ENCODE results near the gene NYAP1.

NYAP1 gene

DNA sequence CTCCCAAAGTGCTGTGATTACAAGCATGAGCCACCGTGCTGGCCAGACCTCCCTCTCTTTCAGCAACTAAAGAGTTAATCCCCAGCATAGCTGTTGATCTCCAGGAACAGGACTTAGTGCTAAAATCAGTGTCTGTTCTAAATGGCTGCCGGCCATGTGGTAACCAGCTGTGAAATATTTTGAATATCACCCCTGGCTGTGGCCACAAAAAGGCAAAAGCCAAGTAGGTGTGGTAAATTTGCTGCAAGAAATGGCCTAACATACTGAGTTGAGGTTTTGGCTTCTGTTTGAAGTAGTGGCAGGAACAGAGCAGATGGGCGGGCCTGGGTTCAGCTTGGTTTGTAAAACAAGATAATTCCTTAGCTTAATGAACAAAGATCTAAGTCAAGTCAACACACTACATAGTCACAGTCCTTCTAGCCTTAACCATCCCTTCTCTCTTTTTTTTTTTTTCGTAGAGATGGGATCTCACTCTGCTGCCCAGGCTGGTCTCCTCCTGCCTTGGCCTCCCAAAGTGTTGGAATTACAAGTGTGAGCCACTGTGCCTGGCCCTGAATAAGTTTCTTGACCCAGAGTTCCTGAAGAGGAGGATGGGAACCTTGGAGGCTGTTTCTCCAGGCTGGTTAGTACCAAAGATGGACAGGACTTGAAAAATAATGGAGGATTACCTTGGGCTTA, 32.5 kb downstream of the NYAP1 start:
- Histone ChIP-seq H3K36me3 (ENCODE audit: low read length) (no peaks in the 10 kb centered on the region), H3K4me3 (ENCODE audit: insufficient read depth, low read length, poor library complexity, severe bottlenecking) (no peak overlapping the region), H3K9me2 (replicated peaks; ENCODE audit: insufficient read depth, low read length) (no peaks in the 10 kb centered on the region), H3F3A (ENCODE audit: insufficient read depth) (no peaks in the 10 kb centered on the region), H3K9me3 (ENCODE audit: insufficient read depth, low read length) (no peaks in the 10 kb centered on the region), H3K27ac (ENCODE audit: low read depth, low read length) (no peak overlapping the region), H3K9ac (ENCODE audit: low read length) (no peak overlapping the region), H3K79me2 (ENCODE audit: insufficient read depth, low read length) (no peaks in the 10 kb centered on the region), H2AFZ (ENCODE audit: low read depth, low read length, severe bottlenecking) (no peak overlapping the region), H3K4me2 (ENCODE audit: low read depth, low read length, poor library complexity, severe bottlenecking) (no peak overlapping the region), H4K20me1 (ENCODE audit: low read depth, low read length) (no peaks in the 10 kb centered on the region), H3K27me3 (ENCODE audit: low read length) (no peaks in the 10 kb centered on the region)
- TF ChIP-seq EZH2phosphoT487 (conservative IDR thresholded peaks at IDR 0.05; ENCODE audit: low read length): no peak
- TF ChIP-seq, protein P1, sequence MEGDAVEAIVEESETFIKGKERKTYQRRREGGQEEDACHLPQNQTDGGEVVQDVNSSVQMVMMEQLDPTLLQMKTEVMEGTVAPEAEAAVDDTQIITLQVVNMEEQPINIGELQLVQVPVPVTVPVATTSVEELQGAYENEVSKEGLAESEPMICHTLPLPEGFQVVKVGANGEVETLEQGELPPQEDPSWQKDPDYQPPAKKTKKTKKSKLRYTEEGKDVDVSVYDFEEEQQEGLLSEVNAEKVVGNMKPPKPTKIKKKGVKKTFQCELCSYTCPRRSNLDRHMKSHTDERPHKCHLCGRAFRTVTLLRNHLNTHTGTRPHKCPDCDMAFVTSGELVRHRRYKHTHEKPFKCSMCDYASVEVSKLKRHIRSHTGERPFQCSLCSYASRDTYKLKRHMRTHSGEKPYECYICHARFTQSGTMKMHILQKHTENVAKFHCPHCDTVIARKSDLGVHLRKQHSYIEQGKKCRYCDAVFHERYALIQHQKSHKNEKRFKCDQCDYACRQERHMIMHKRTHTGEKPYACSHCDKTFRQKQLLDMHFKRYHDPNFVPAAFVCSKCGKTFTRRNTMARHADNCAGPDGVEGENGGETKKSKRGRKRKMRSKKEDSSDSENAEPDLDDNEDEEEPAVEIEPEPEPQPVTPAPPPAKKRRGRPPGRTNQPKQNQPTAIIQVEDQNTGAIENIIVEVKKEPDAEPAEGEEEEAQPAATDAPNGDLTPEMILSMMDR (IDR thresholded peaks at IDR 0.05; ENCODE audit: insufficient read depth, low read length, poor library complexity, severe bottlenecking): no peak

DNA sequence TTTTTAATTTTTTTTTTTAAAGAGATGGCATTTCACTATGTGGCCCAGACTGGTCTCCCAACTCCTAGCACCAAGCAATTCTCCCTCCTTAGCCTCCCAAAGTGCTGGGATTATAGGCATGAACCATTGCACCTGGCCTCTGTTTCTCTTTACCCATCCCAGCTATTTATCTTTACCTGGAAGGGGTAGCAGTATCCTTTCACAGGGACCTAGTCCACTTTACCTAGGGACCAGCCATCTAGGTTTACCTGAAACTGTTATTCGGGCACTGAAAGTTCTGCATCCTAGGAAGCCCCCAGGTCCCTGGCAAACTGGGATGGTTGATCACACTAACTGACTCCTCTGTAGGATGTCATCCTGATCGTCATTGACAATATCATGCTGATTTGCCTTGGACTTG, 33.6 kb downstream of the NYAP1 start:
- Histone ChIP-seq H3K4me3 (ENCODE audit: insufficient read depth, low read length, poor library complexity, severe bottlenecking) (no peak overlapping the region), H3K27me3 (ENCODE audit: low read length) (no peaks in the 10 kb centered on the region), H3K4me2 (ENCODE audit: low read depth, low read length, poor library complexity, severe bottlenecking) (no peak overlapping the region), H3F3A (ENCODE audit: insufficient read depth) (no peaks in the 10 kb centered on the region), H3K36me3 (ENCODE audit: low read length) (no peaks in the 10 kb centered on the region), H3K9ac (ENCODE audit: low read length) (no peak overlapping the region), H3K27ac (ENCODE audit: low read depth, low read length) (no peak overlapping the region), H3K79me2 (ENCODE audit: insufficient read depth, low read length) (no peaks in the 10 kb centered on the region), H2AFZ (ENCODE audit: low read depth, low read length, severe bottlenecking) (no peak overlapping the region), H3K9me3 (ENCODE audit: insufficient read depth, low read length) (no peaks in the 10 kb centered on the region), H4K20me1 (ENCODE audit: low read depth, low read length) (no peaks in the 10 kb centered on the region), H3K9me2 (replicated peaks; ENCODE audit: insufficient read depth, low read length) (no peaks in the 10 kb centered on the region)
- no peak for TF ChIP-seq EZH2phosphoT487 (conservative IDR thresholded peaks at IDR 0.05; ENCODE audit: low read length)
- TF ChIP-seq, protein P1 (IDR thresholded peaks at IDR 0.05; ENCODE audit: insufficient read depth, low read length, poor library complexity, severe bottlenecking): no peak

DNA sequence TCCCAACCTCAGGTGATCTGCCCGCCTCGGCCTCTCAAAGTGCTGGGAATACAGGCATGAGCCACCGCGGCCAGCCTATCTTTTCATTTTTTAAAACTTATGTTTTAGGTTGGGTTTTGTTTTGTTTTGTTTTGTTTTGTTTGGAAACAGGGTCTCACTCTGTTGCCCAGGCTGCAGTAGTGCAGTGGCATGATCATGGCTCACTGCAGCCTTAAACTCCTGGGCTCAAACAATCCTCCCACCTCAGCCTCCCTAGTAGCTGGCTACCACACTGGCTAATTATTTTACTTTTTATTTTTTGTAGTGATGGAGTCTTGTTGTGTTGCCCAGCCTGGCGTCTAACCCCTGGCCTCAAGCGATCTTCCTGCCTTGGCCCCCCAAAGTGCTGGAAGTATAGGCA, 35.9 kb downstream of the NYAP1 start:
- H3K79me2 ChIP-seq (ENCODE audit: insufficient read depth, low read length): no peaks in the 10 kb centered on the region
- H3F3A ChIP-seq (ENCODE audit: insufficient read depth): no peaks in the 10 kb centered on the region
- H4K20me1 ChIP-seq (ENCODE audit: low read depth, low read length): no peaks in the 10 kb centered on the region
- no peaks in the 10 kb centered on the region for H3K9me3 ChIP-seq (ENCODE audit: insufficient read depth, low read length)
- no peaks in the 10 kb centered on the region for H3K36me3 ChIP-seq (ENCODE audit: low read length)
- no peak overlapping the region for H3K4me3 ChIP-seq (ENCODE audit: insufficient read depth, low read length, poor library complexity, severe bottlenecking)
- no peak overlapping the region for H3K9ac ChIP-seq (ENCODE audit: low read length)
- H3K4me2 ChIP-seq (ENCODE audit: low read depth, low read length, poor library complexity, severe bottlenecking): no peak overlapping the region
- TF ChIP-seq EZH2phosphoT487 (conservative IDR thresholded peaks at IDR 0.05; ENCODE audit: low read length): no peak
- TF ChIP-seq, protein P1 (IDR thresholded peaks at IDR 0.05; ENCODE audit: insufficient read depth, low read length, poor library complexity, severe bottlenecking): no peak
- H3K27me3 ChIP-seq (ENCODE audit: low read length): no peaks in the 10 kb centered on the region
- H3K27ac ChIP-seq (ENCODE audit: low read depth, low read length): no peak overlapping the region
- H2AFZ ChIP-seq (ENCODE audit: low read depth, low read length, severe bottlenecking): no peak overlapping the region
- no peaks in the 10 kb centered on the region for H3K9me2 ChIP-seq (replicated peaks; ENCODE audit: insufficient read depth, low read length)

Measured in SU-DHL-6 (cell line).